ENCODE measurements around the gene TCHHL1. TPM values are rescaled to one million over a fixed set of nuclear protein-coding genes. Genes with fewer than 3 reads are reported as not detected.
A peak's percentile ranks its signal among the peaks of the same experiment; 100 is the strongest.

The TCHHL1 gene
- total and polyA plus RNA-seq, 9 of the 15 experiments (the other 6 are each of a cell fraction or from before 2014, with no cell fraction given), result not detected

GRCh38 chr1:152047730-152048415 lies 41.0 kb downstream of the TCHHL1 start (continued):
- TF ChIP-seq AFF4 (CRISPR knock-in tag; IDR thresholded peaks at IDR 0.05) (peak; percentile 85), TGIF2 (CRISPR knock-in tag; IDR thresholded peaks at IDR 0.05) (no peak), NR2F6 (CRISPR knock-in tag; IDR thresholded peaks at IDR 0.05) (no peak), C11orf30 (IDR thresholded peaks at IDR 0.05; ENCODE audit: low read depth) (peak; percentile 43; the same call in 1 of the 2 replicates), NCOR1 (IDR thresholded peaks at IDR 0.05) (peak; percentile 56; the same call in 1 of the 2 replicates), NCOA2 (IDR thresholded peaks at IDR 0.05; ENCODE audit: partially characterized antibody in 2 of 2) (no peak), KLF6 (CRISPR knock-in tag; IDR thresholded peaks at IDR 0.05; ENCODE audit: borderline replicate concordance) (no peak), USF1 (CRISPR knock-in tag; IDR thresholded peaks at IDR 0.05) (peak; percentile 45; the same call in 1 of the 2 replicates), CREB1 (IDR thresholded peaks at IDR 0.05) (peak; percentile 75), CREB1 (CRISPR knock-in tag; IDR thresholded peaks at IDR 0.05) (peak; percentile 76), ZNF77 (CRISPR knock-in tag; IDR thresholded peaks at IDR 0.05) (no peak), SMC3 (conservative IDR thresholded peaks at IDR 0.05; ENCODE audit: insufficient read depth, low read depth, low read length) (no peak), ZBTB49 (CRISPR knock-in tag; IDR thresholded peaks at IDR 0.05; ENCODE audit: borderline replicate concordance) (no peak), E2F8 (IDR thresholded peaks at IDR 0.05; ENCODE audit: low read depth, partially characterized antibody) (peak; percentile 50), HOMEZ (CRISPR knock-in tag; IDR thresholded peaks at IDR 0.05) (no peak), NBN (IDR thresholded peaks at IDR 0.05; ENCODE audit: low read depth) (peak; percentile 97; the same call in 1 of the 2 replicates)
